ENCODE data around the gene KCNG4. TPM values are rescaled to one million over a fixed set of nuclear protein-coding genes. Genes with fewer than 3 reads are reported as not detected.

The KCNG4 gene
- total RNA-seq, 2 donors from 2014 or later, result not detected

DNA sequence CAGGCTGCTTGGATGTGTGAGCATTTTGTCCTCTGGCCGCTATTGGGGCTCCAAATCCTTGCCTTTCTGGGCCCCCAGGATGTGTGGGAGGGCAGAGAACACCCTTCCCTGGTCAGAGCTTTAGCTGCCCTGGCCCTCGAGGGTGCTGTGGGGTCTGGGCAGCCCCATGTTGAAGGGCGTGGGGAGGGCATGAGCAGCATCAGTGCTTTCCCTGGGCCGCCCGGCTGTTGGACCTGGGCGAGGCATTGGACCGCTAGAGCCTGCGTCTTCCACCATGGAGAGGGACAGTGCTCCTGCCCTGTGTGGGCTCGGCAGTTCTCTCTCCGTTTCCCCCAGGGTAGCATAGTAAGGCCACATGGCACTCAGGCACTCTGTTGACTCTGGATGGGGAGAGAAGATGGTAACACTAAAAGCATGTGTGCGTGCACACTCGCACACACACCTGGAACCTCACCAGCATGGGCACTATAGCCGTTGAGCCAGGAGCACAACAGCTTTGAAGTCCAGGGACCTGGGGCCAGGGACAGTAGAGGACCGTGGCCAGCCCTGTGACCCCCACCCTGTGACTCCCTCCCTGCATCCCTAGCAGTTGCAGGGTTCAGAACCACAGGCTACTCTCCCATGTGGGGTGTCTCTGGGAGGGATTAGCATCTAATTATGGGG lies 42.2 kb downstream of the KCNG4 start:
- DNase-seq (ENCODE audit: low spot score) (no peak), ATAC-seq (ENCODE audit: insufficient number of reproducible peaks, low FRiP score, low read depth) (no peak)
- no peak overlapping the region for H3K4me3 ChIP-seq
- H3K4me1 ChIP-seq (ENCODE audit: control insufficient read depth in 1 of 2, low read depth in 2 of 2), result no peaks in the 10 kb centered on the region
- H3K27ac ChIP-seq, result no peak overlapping the region
- no peaks in the 10 kb centered on the region for H3K9me3 ChIP-seq
- no peaks in the 10 kb centered on the region for H3K36me3 ChIP-seq
- no peaks in the 10 kb centered on the region for H3K27me3 ChIP-seq (replicated peaks; ENCODE audit: insufficient read depth)
- TF ChIP-seq, protein P1, sequence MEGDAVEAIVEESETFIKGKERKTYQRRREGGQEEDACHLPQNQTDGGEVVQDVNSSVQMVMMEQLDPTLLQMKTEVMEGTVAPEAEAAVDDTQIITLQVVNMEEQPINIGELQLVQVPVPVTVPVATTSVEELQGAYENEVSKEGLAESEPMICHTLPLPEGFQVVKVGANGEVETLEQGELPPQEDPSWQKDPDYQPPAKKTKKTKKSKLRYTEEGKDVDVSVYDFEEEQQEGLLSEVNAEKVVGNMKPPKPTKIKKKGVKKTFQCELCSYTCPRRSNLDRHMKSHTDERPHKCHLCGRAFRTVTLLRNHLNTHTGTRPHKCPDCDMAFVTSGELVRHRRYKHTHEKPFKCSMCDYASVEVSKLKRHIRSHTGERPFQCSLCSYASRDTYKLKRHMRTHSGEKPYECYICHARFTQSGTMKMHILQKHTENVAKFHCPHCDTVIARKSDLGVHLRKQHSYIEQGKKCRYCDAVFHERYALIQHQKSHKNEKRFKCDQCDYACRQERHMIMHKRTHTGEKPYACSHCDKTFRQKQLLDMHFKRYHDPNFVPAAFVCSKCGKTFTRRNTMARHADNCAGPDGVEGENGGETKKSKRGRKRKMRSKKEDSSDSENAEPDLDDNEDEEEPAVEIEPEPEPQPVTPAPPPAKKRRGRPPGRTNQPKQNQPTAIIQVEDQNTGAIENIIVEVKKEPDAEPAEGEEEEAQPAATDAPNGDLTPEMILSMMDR (IDR thresholded peaks at IDR 0.05), result no peak

DNA sequence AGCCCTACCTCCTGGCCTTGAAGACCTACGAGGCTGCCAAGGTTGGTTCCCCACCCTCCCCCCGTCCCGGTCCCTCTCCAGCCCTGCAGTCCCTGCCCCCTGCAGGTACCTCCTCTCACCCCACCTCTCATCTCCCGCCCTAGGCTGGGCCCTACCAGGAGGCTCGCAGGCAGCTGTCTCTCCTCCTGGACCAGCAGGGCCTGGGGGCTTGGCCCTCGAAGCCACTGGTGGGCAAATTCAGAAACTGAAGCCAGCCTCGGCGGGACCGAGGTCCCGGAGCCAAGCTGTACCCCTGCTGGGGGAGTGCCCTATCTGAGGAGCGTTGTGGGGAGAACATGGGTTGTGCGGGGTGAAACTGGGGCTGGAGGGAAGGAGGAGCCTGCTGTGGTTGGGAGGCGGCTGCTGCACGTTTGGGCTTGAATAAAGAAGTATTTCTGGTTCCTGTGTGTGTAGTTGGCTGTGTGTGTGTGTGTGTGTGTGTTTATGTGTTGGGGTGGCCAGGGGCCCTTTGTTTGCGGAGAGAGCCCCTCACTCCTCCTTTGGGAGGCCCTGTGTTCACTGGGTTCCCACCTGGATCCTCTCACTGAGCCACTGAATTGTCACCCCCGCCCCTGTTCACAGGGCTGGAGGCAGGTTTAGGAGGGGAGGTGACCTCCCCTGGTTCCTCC lies 43.0 kb downstream of the KCNG4 start:
- H3K36me3 ChIP-seq, result no peaks in the 10 kb centered on the region
- no peak overlapping the region for H3K4me3 ChIP-seq
- no peaks in the 10 kb centered on the region for H3K9me3 ChIP-seq
- no peaks in the 10 kb centered on the region for H3K27me3 ChIP-seq (replicated peaks; ENCODE audit: insufficient read depth)
- TF ChIP-seq, protein P1 (IDR thresholded peaks at IDR 0.05), result no peak
- no peak overlapping the region for H3K27ac ChIP-seq
- H3K4me1 ChIP-seq (ENCODE audit: control insufficient read depth in 1 of 2, low read depth in 2 of 2), result no peaks in the 10 kb centered on the region
- ATAC-seq (ENCODE audit: insufficient number of reproducible peaks, low FRiP score, low read depth) (no peak), DNase-seq (ENCODE audit: low spot score) (no peak)

DNA sequence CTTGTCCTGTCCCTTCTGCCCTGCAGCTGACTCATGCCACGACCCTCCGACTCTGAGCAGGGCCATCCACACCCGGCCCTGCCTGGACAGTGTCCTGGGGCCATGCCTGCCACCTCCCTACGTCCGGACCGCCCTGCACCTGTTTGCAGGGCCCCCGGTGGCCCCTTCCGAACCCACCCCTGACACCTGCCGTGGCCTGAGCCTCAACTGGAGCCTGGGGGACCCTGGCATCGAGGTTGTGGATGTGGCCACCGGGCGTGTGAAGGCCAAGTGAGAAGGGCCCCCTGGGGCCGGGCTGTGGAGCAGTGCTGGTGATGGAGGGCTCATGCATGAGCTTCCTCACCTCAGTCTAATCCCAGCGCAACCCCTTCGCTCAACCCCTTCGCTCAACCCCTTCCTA lies 43.7 kb downstream of the KCNG4 start:
- H3K27me3 ChIP-seq (replicated peaks; ENCODE audit: insufficient read depth), result no peaks in the 10 kb centered on the region

GRCh38 chr16:84195201-84196093 lies 44.4 kb downstream of the KCNG4 start:
- DNase-seq (ENCODE audit: low spot score) (no peak), ATAC-seq (ENCODE audit: insufficient number of reproducible peaks, low FRiP score, low read depth) (no peak)
- TF ChIP-seq, protein P1 (IDR thresholded peaks at IDR 0.05), result no peak
- Histone ChIP-seq H3K36me3 (no peaks in the 10 kb centered on the region), H3K27me3 (replicated peaks; ENCODE audit: insufficient read depth) (no peaks in the 10 kb centered on the region), H3K9me3 (no peaks in the 10 kb centered on the region), H3K27ac (no peak overlapping the region), H3K4me3 (no peak overlapping the region), H3K4me1 (ENCODE audit: control insufficient read depth in 1 of 2, low read depth in 2 of 2) (no peaks in the 10 kb centered on the region)

More for the DNA sequence above, 43.7 kb downstream of the KCNG4 start:
- DNase-seq (ENCODE audit: low spot score) (no peak), ATAC-seq (ENCODE audit: insufficient number of reproducible peaks, low FRiP score, low read depth) (no peak)
- Histone ChIP-seq H3K4me3 (no peak overlapping the region), H3K36me3 (no peaks in the 10 kb centered on the region), H3K27ac (no peak overlapping the region), H3K9me3 (no peaks in the 10 kb centered on the region), H3K4me1 (ENCODE audit: control insufficient read depth in 1 of 2, low read depth in 2 of 2) (no peaks in the 10 kb centered on the region)
- TF ChIP-seq, protein P1 (IDR thresholded peaks at IDR 0.05), result no peak
